ENCODE results near the gene SNX7.

GRCh38 chr1:98769162-98769561, 107.6 kb downstream of the SNX7 start:
- no peak for TF ChIP-seq MAX (IDR thresholded peaks at IDR 0.05)
- no peak for TF ChIP-seq CTCF (IDR thresholded peaks at IDR 0.05 in 2 of 3, conservative IDR thresholded peaks at IDR 0.05 in 1 of 3; ENCODE audit: borderline replicate concordance in 1 of 3, insufficient read depth in 1 of 3, low read depth in 2 of 3, low read length in 2 of 3)

Measured in HCT116 (cell line).